ENCODE measurements around the gene MAPK8IP3.

Gene MAPK8IP3

GRCh38 chr16:1818204-1818872, 112.3 kb downstream of the MAPK8IP3 start:
- DNase-seq (ENCODE audit: low read depth in 1 of 2, low spot score in 1 of 2): no peak
- Histone ChIP-seq H3K27ac (replicated peaks) (no peak overlapping the region), H3K4me3 (replicated peaks; ENCODE audit: insufficient read depth, low read length) (no peak overlapping the region), H3K27me3 (ENCODE audit: insufficient read depth, poor library complexity, severe bottlenecking) (no peaks in the 10 kb centered on the region)
- TF ChIP-seq POLR2AphosphoS5 (IDR thresholded peaks at IDR 0.05; ENCODE audit: low read depth): no peak
- TF ChIP-seq, protein P1, sequence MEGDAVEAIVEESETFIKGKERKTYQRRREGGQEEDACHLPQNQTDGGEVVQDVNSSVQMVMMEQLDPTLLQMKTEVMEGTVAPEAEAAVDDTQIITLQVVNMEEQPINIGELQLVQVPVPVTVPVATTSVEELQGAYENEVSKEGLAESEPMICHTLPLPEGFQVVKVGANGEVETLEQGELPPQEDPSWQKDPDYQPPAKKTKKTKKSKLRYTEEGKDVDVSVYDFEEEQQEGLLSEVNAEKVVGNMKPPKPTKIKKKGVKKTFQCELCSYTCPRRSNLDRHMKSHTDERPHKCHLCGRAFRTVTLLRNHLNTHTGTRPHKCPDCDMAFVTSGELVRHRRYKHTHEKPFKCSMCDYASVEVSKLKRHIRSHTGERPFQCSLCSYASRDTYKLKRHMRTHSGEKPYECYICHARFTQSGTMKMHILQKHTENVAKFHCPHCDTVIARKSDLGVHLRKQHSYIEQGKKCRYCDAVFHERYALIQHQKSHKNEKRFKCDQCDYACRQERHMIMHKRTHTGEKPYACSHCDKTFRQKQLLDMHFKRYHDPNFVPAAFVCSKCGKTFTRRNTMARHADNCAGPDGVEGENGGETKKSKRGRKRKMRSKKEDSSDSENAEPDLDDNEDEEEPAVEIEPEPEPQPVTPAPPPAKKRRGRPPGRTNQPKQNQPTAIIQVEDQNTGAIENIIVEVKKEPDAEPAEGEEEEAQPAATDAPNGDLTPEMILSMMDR (IDR thresholded peaks at IDR 0.05; ENCODE audit: insufficient read depth, low read length): no peak
- TF ChIP-seq GABPA (IDR thresholded peaks at IDR 0.05; ENCODE audit: low read depth): no peak
- TF ChIP-seq SPI1 (IDR thresholded peaks at IDR 0.05; ENCODE audit: borderline replicate concordance, low read depth): no peak
- TF ChIP-seq REST (IDR thresholded peaks at IDR 0.05; ENCODE audit: insufficient replicate concordance, low read depth): no peak

- Histone ChIP-seq H3K27ac (replicated peaks) (no peak overlapping the region), H3K4me3 (replicated peaks; ENCODE audit: insufficient read depth, low read length) (no peak overlapping the region), H3K27me3 (ENCODE audit: insufficient read depth, poor library complexity, severe bottlenecking) (no peaks in the 10 kb centered on the region)
- TF ChIP-seq POLR2AphosphoS5 (IDR thresholded peaks at IDR 0.05; ENCODE audit: low read depth) (no peak), GABPA (IDR thresholded peaks at IDR 0.05; ENCODE audit: low read depth) (no peak), REST (IDR thresholded peaks at IDR 0.05; ENCODE audit: insufficient replicate concordance, low read depth) (no peak), SPI1 (IDR thresholded peaks at IDR 0.05; ENCODE audit: borderline replicate concordance, low read depth) (no peak)
- TF ChIP-seq, protein P1 (IDR thresholded peaks at IDR 0.05; ENCODE audit: insufficient read depth, low read length): no peak
- DNase-seq (ENCODE audit: low read depth in 1 of 2, low spot score in 1 of 2): no peak
Observed at GRCh38 chr16:1818873-1819525, 113.0 kb downstream of the MAPK8IP3 start.

GRCh38 chr16:1819611-1820010, 113.6 kb downstream of the MAPK8IP3 start:
- TF ChIP-seq SPI1 (IDR thresholded peaks at IDR 0.05; ENCODE audit: borderline replicate concordance, low read depth) (no peak), POLR2AphosphoS5 (IDR thresholded peaks at IDR 0.05; ENCODE audit: low read depth) (no peak), REST (IDR thresholded peaks at IDR 0.05; ENCODE audit: insufficient replicate concordance, low read depth) (no peak), GABPA (IDR thresholded peaks at IDR 0.05; ENCODE audit: low read depth) (no peak)
- TF ChIP-seq, protein P1 (IDR thresholded peaks at IDR 0.05; ENCODE audit: insufficient read depth, low read length): no peak
- Histone ChIP-seq H3K27ac (replicated peaks) (no peak overlapping the region), H3K27me3 (ENCODE audit: insufficient read depth, poor library complexity, severe bottlenecking) (no peaks in the 10 kb centered on the region), H3K4me3 (replicated peaks; ENCODE audit: insufficient read depth, low read length) (no peak overlapping the region)
- DNase-seq (ENCODE audit: low read depth in 1 of 2, low spot score in 1 of 2): no peak
